T47D (cell line): Measurements from ENCODE around the gene IFIT3.

Experiments used
- DNase-seq, 2 experiments: peaks; one replicate each; pipeline versions ENCODE4 v3.0.0 to v3.0.0-alpha.2; 2011 to 2012; ENCODE audit warnings: low read depth in 1 of 2, low spot score in 1 of 2
- JUND ChIP-seq: IDR thresholded peaks from 2 replicates; pipeline ENCODE4 v1.6.1; 2012; ENCODE audit warnings: low read depth
- in situ Hi-C: cut with HindIII; loops from 2 replicates; pipeline ENCODE4 v1.10.0; 2016; ENCODE audit warnings: low sequenced_read_pairs, low pct_unique_long_range_greater_than_20kb

IFIT3 gene

DNA sequence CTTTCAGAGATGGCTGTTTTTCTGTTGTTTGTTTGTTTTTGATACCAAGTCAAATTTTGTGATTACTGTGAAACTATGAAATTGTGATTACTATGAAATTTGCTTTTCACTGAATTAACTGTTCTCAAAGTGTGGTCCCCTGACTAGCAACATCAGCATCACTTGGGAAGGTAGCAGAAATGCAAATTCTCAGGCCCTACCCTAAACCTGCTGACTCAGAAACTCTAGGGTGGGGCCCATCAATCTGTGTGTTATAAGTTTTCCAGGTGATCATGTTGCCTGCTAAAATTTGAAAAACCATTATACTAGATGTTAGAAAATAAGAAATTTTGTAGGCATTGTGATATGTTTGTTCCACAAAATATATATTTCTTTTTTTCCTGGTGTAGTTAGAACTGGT is 51.3 kb downstream of the IFIT3 start:
- no peak for TF ChIP-seq JUND
- in situ Hi-C loops = no loop called here
- DNase-seq = no peak

DNA sequence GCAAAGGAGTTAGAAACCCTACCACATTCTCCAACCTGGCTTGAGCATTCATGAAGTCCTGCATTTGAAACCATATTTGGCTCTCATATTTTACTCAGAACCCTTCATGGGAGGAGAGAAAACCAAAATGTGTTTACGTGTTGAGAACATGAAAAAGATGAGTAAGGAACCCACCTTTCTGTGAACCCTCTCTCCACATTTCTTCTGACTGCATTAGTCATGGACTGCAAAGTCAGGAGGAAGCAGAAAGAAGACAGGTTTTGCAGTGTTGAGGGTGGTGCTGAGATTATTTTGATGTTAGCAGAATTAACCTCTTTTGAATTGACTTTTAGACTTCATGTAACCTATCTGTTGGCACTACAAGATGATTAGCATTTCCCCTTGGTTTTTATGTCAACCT is 55.0 kb downstream of the IFIT3 start:
- no peak for DNase-seq
- in situ Hi-C loops = no loop called here
- no peak for TF ChIP-seq JUND

DNA sequence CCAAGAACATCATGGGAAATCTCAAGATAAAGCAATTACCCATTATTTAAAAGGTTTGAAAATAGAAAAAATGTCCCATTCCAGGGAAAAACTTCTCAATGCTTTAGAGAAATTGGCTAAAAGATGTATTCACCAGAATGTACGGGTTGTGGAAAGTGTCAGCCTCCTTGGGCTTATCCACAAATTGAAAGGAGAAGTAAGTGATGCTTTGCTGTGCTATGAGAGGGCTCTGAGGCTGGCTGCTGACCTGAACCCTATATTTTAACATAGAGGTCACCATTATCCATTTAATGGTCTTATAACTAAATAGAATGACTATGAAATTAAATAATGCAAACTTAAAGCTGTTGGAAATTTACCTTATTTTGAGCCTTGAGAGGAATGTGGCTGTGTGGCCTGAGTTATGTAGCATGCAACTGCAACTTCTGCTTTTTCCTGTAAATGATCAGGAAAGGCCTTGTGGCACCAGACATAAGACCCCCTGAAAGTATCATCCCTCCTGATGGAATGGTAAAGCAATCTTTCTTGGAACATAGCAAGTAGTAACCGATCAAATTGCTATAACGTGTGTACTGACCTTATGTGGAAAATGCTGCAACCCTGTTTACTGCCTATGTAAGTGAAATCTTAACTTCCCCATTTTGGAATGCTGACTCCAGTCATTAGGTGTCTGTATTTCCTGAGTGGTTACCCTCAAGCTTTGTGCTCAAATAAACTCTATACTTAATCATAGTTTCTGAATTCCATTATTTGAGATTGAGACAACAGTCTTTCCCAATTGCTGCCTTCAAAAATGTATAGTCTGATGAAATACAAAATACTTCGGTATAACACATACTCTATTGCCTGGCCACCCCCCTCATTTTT is 56.9 kb downstream of the IFIT3 start:
- TF ChIP-seq JUND = no peak
- DNase-seq = no peak

DNA sequence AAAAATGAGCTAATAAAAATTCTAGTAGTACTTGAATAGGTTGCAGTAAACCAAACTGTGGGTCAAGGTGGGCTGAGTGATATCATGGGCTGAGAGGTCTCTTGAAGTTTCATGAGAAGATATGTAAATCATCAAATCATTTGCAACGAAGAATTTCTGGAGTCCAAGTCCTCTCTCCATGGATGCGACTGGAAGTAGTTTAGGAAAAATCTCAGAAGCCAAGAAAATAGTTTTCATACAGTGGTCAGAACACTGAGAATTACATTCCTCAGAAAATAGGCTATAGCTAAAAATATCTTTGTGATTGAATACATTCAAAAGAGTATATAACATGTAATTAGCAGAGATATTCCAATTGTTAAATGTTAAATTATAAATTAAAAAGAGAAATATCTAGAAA is 61.0 kb downstream of the IFIT3 start:
- in situ Hi-C loops = no loop called here
- no peak for TF ChIP-seq JUND
- no peak for DNase-seq

More for the DNA sequence above, 56.9 kb downstream of the IFIT3 start:
- in situ Hi-C loops = no loop called here

DNA sequence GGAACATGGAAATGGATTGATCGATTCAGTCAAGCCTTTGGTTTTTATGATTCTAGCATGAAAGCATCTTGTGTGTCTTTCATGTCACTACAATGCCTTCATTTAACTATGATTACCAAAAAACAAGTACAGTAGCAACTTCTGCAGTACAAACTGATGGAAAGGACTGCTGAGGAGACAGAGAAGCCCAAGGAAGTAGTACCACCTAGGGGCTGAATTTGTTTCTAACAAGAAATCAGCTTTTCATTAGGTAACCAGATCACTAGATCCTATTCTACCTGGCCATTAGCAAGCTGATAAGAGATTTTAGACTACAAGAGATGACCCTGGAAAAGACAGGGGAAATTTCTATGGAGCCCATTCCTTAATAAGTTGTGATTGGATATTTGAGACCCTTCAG is 61.5 kb downstream of the IFIT3 start:
- in situ Hi-C loops = no loop called here

More for the DNA sequence above, 61.5 kb downstream of the IFIT3 start:
- DNase-seq = peak in 1 of 2 experiments; percentile 46
- TF ChIP-seq JUND = no peak
